Body of pancreas (tissue), 4 donors: ENCODE data around the gene FILIP1L. TPM values are rescaled to one million over a fixed set of nuclear protein-coding genes. Genes with fewer than 3 reads are reported as not detected.

Source experiments
- ATAC-seq: fragments of 150-250 bp; one replicate; pipeline ENCODE4 v1.9.1; 2016
- DNase-seq, 4 donors: peaks; one replicate each; pipeline ENCODE4 v3.0.0-alpha.2; 2019
- H3K27ac ChIP-seq, 4 donors: fragments of 200-600 bp; sonication (generic); 1 replicate in 3 of 4; 2 replicates in 1 of 4; pipeline versions ENCODE4 v1.5.1 to v1.6.1; 2016 to 2019; ENCODE audit warnings: mild to moderate bottlenecking in 1 of 4, mixed read lengths in 1 of 4, moderate library complexity in 1 of 4
- H3K27me3 ChIP-seq, 2 donors: fragments of 200-600 bp; sonication (generic); one replicate each; pipeline ENCODE4 v1.6.0; 2016; ENCODE audit warnings: mild to moderate bottlenecking in 1 of 2
- H3K36me3 ChIP-seq, 2 donors: fragments of 200-600 bp; sonication (generic); replicated peaks in 1 of 2; 2 replicates each; pipeline ENCODE4 v1.5.1; 2016; ENCODE audit warnings: low read depth in 2 of 2; ENCODE audit not compliant: insufficient read depth in 1 of 2
- H3K4me1 ChIP-seq: fragments of 200-600 bp; sonication (generic); one replicate; pipeline ENCODE4 v1.6.0; 2016
- H3K4me3 ChIP-seq, 2 donors: fragments of 200-600 bp; sonication (generic); 1 replicate in 1 of 2; 2 replicates in 1 of 2; pipeline ENCODE4 v1.5.1; 2016 to 2019
- H3K9me3 ChIP-seq, 3 donors: fragments of 200-600 bp; sonication (generic); 1 replicate in 2 of 3; 2 replicates in 1 of 3; pipeline ENCODE4 v1.5.1; 2016
- POLR2A ChIP-seq, 3 donors: fragments of 450-650 bp; IDR thresholded peaks; one replicate each; pipeline ENCODE4 v1.6.1; 2016; ENCODE audit warnings: antibody characterized with exemption in 3 of 3, mild to moderate bottlenecking in 2 of 3
- WGBS, 2 donors: methylation state at CpG; one replicate each; pipeline ENCODE4 v1.1.5; 2017; 5-methylcytosine and 5-hydroxymethylcytosine counted together
- intact Hi-C: fragments of 100-400 bp; cut with DNase I; formaldehyde crosslinking; loops from one replicate; pipeline ENCODE4 v1.15.1; 2023
- total RNA-seq, 2 donors: library from RNA; depleted of rRNA; stranded (reverse); fragments of >200 nt; gene quantifications; one replicate each; pipeline ENCODE4 v1.1.0, GENCODE V29; 2016
- TF ChIP-seq, protein P1 (sequence below), 7 experiments: fragments of 450-650 bp in 4 of 7; fragments of 200-600 bp in 3 of 7; sonication (generic) in 3 of 7; IDR thresholded peaks; one replicate each; pipeline ENCODE4 v1.5.1; 2016 to 2019; ENCODE audit warnings: antibody characterized with exemption in 7 of 7

FILIP1L gene
- total RNA-seq, 2 donors from 2014 or later: 27.8 to 47.8 TPM

DNA sequence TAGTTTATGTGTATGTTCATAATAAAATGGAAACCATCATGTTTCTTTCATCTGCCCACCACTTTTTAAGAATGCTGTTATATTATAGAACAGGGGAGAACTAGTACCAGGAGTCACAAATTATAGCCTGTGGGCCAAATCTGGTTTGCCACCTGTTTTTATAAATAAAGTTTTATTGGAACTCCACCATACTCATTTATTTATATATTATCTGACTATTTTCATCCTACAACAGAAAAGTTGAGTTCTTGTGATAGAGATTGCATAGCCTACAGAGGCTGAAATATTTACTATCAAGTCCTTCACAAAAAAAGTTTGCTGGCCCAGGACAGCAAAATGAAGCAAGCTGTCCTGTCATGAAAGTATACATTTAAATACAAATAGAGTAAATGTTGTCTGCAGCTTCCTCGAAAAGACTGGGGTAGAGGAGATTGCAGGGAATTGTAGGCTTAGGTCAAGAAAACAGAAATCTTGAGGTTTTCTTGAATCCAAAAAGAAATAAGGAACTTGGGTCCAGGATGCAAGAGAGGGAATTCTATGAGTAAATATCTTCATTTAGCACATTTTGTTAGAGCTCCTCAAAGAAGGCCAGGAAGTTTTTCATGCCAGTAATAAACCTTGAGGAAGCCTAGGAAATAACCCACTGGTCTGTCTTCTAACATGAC is 41.1 kb downstream of the FILIP1L start:
- ATAC-seq (no peak), DNase-seq (no peak)
- TF ChIP-seq, protein P1, sequence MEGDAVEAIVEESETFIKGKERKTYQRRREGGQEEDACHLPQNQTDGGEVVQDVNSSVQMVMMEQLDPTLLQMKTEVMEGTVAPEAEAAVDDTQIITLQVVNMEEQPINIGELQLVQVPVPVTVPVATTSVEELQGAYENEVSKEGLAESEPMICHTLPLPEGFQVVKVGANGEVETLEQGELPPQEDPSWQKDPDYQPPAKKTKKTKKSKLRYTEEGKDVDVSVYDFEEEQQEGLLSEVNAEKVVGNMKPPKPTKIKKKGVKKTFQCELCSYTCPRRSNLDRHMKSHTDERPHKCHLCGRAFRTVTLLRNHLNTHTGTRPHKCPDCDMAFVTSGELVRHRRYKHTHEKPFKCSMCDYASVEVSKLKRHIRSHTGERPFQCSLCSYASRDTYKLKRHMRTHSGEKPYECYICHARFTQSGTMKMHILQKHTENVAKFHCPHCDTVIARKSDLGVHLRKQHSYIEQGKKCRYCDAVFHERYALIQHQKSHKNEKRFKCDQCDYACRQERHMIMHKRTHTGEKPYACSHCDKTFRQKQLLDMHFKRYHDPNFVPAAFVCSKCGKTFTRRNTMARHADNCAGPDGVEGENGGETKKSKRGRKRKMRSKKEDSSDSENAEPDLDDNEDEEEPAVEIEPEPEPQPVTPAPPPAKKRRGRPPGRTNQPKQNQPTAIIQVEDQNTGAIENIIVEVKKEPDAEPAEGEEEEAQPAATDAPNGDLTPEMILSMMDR (IDR thresholded peaks at IDR 0.05): no peak
- no peak overlapping the region for H3K4me3 ChIP-seq
- WGBS, 2 donors: 75 to 84% methylated on average over 1 of the region's 1 CpG
- H3K36me3 ChIP-seq: no peaks in the 10 kb centered on the region
- intact Hi-C loops: no loop called here
- H3K27ac ChIP-seq: no peak overlapping the region
- peaks cover 21% of the 10 kb centered on the region for H3K4me1 ChIP-seq
- no peaks in the 10 kb centered on the region for H3K9me3 ChIP-seq
- H3K27me3 ChIP-seq: no peaks in the 10 kb centered on the region

DNA sequence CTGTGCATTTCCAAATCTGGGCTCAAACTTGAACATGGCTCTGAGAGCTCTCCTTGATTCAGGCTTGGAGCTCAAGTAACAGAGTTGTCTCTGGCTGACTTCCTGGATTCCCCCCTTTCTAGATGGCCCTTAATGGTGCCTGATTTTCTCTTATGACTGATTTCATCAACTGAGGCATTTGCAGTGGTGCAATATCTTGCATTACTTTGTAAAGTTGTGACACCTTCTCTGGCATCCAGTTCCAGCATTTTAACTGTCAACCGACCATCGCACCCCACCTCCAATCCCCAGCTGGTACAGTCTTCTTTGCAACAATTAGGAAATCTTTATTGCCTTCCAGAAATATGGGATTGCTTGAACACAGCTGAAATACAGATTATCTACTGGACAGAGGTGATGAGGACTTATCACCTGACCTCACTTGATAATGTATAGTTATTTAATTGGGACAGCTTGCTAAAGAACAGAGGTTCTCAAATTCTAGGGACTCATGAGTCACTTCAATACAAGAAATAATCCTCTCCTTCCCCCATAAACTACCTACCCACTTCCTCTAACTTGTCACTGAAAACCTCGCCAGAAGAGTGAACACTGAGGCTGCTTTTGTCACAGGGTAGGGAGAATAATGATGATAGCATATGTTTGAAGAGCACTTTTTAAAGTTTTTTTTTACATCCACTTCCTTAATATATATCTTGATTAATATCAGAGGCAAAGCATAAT is 41.8 kb downstream of the FILIP1L start:
- DNase-seq: no peak
- Histone ChIP-seq H3K9me3 (no peaks in the 10 kb centered on the region), H3K36me3 (no peaks in the 10 kb centered on the region), H3K27me3 (no peaks in the 10 kb centered on the region), H3K4me3 (no peak overlapping the region), H3K27ac (no peak overlapping the region), H3K4me1 (peaks cover 22% of the 10 kb centered on the region)
- intact Hi-C loops: no loop called here
- TF ChIP-seq POLR2A (IDR thresholded peaks at IDR 0.05): no peak
- TF ChIP-seq, protein P1 (IDR thresholded peaks at IDR 0.05): no peak
- no peak for ATAC-seq
- WGBS, 2 donors: 85 to 97% methylated on average over 3 of the region's 3 CpGs

DNA sequence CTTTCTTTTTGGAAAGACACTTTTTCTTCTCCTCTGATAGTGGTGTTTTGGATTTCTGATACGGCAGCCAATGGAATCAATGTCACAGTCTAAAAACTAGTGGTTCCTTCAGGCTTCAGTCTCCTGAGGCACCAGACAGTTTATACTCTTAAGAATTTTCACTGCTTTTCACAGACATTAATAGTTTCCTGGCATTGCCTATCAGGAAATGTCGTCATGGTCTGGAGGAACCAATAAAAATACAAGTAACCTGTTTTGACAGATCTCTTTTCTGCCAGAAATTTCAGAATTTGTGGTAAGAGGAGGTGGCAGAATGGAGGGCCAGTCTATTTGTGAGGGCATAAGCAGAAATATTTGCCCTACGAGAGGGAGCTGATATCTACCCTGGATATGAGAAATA is 44.8 kb downstream of the FILIP1L start:
- intact Hi-C loops: loop anchor here (10.0 kb wide), 1 partner anchor 185 kb away; no protein-coding TSS in a partner anchor
- H3K4me1 ChIP-seq: peaks cover 11% of the 10 kb centered on the region
- no peak overlapping the region for H3K4me3 ChIP-seq
- H3K27ac ChIP-seq: no peak overlapping the region
- H3K27me3 ChIP-seq: no peaks in the 10 kb centered on the region
- TF ChIP-seq, protein P1 (IDR thresholded peaks at IDR 0.05): no peak
- no peak for TF ChIP-seq POLR2A (IDR thresholded peaks at IDR 0.05)
- DNase-seq: no peak
- H3K36me3 ChIP-seq: no peaks in the 10 kb centered on the region
- ATAC-seq: no peak
- no peaks in the 10 kb centered on the region for H3K9me3 ChIP-seq
- WGBS, 2 donors: 74 to 77% methylated on average over 3 of the region's 3 CpGs

DNA sequence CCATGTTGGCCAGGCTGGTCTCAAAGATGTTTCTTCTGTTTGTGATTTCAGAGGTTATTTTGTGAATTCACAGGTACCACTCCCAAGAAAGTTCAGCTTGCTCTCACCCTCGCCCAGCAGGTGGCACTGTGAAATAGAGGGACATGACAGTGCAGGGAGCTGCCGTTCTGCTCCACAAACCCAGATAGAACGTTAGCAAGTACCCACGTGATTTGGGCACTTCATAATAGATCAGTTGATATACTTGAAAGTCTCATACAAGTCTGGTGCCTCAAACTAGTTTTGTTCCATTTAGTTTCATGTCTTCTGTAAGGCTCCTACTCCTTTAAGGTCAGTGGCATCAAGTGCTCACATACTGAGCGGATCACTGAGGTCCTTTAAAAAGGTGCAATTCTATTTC is 45.5 kb downstream of the FILIP1L start:
- intact Hi-C loops: loop anchor here (10.0 kb wide), 1 partner anchor 186 kb away; no protein-coding TSS in a partner anchor
- H3K4me1 ChIP-seq: peaks cover 11% of the 10 kb centered on the region
- no peaks in the 10 kb centered on the region for H3K9me3 ChIP-seq
- no peak overlapping the region for H3K27ac ChIP-seq
- DNase-seq (peak; percentile 75 to 79 (median 78)), ATAC-seq (peak; percentile 90)
- H3K36me3 ChIP-seq: no peaks in the 10 kb centered on the region
- TF ChIP-seq, protein P1 (IDR thresholded peaks at IDR 0.05): peak; percentile 47 to 76 (median 69)
- TF ChIP-seq POLR2A (IDR thresholded peaks at IDR 0.05): no peak
- no peaks in the 10 kb centered on the region for H3K27me3 ChIP-seq
- no peak overlapping the region for H3K4me3 ChIP-seq
- WGBS, 2 donors: 11 to 16% methylated on average over 5 of the region's 5 CpGs
